Endothelial cell (in vitro differentiated cells): Measurements from ENCODE around the gene THSD4. TPM values are rescaled to one million over a fixed set of nuclear protein-coding genes. Genes with fewer than 3 reads are reported as not detected.

Source experiments
- DNase-seq: peaks from one replicate; pipeline ENCODE4 v3.0.0; 2021; ENCODE audit warnings: low spot score
- H3K27ac Mint-ChIP-seq: one replicate; pipeline ENCODE4 v1.8.0; 2021; ENCODE audit warnings: mixed read lengths, inconsistent platforms; ENCODE audit not compliant: unreplicated experiment
- H3K27me3 Mint-ChIP-seq: one replicate; pipeline ENCODE4 v1.8.0; 2021; ENCODE audit warnings: mild to moderate bottlenecking, moderate library complexity, mixed read lengths, inconsistent platforms; ENCODE audit not compliant: unreplicated experiment
- H3K36me3 Mint-ChIP-seq: one replicate; pipeline ENCODE4 v1.8.0; 2021; ENCODE audit warnings: mild to moderate bottlenecking, low read depth, mixed read lengths, inconsistent platforms; ENCODE audit not compliant: unreplicated experiment
- H3K4me1 Mint-ChIP-seq: one replicate; pipeline ENCODE4 v1.8.0; 2021; ENCODE audit warnings: mild to moderate bottlenecking, mixed read lengths, inconsistent platforms; ENCODE audit not compliant: unreplicated experiment
- H3K4me3 Mint-ChIP-seq: one replicate; pipeline ENCODE4 v1.8.0; 2021; ENCODE audit warnings: mild to moderate bottlenecking, mixed read lengths, inconsistent platforms; ENCODE audit not compliant: unreplicated experiment
- H3K9me3 Mint-ChIP-seq: one replicate; pipeline ENCODE4 v1.8.0; 2021; ENCODE audit warnings: mixed read lengths, inconsistent platforms; ENCODE audit not compliant: unreplicated experiment
- CTCF ChIP-seq: fragments of 200-600 bp; sonication (generic); IDR thresholded peaks from one replicate; pipeline ENCODE4 v1.5.0; 2021; ENCODE audit warnings: antibody characterized with exemption; ENCODE audit not compliant: unreplicated experiment
- total RNA-seq: library from RNA; stranded (reverse); fragmentation: NEBNext Ultra II Directional; extraction: Animal tissue kit (Norgen Biotek cat#: 25700); gene quantifications from one replicate; pipeline ENCODE4 v1.2.1, GENCODE V29; 2021; ENCODE audit not compliant: unreplicated experiment

Gene THSD4
- total RNA-seq, 1 donor from 2014 or later: 0.92 TPM

- no peak overlapping the region for H3K4me3 Mint-ChIP-seq
- DNase-seq: no peak
- H3K9me3 Mint-ChIP-seq: no peaks in the 10 kb centered on the region
- no peak for TF ChIP-seq CTCF
- H3K4me1 Mint-ChIP-seq: peaks cover 19% of the 10 kb centered on the region
- peaks cover 2% of the 10 kb centered on the region for H3K27me3 Mint-ChIP-seq
- no peaks in the 10 kb centered on the region for H3K36me3 Mint-ChIP-seq
- no peak overlapping the region for H3K27ac Mint-ChIP-seq
Measured at GRCh38 chr15:71632576-71633195, 517.4 kb downstream of the THSD4 start.

- no peaks in the 10 kb centered on the region for H3K36me3 Mint-ChIP-seq
- H3K27ac Mint-ChIP-seq: peak overlapping the region; percentile 48
- no peak for TF ChIP-seq CTCF
- DNase-seq: no peak
- H3K4me1 Mint-ChIP-seq: peaks cover 16% of the 10 kb centered on the region
- H3K9me3 Mint-ChIP-seq: no peaks in the 10 kb centered on the region
- H3K4me3 Mint-ChIP-seq: no peak overlapping the region
- H3K27me3 Mint-ChIP-seq: no peaks in the 10 kb centered on the region
Measured at GRCh38 chr15:71634820-71635560, 519.7 kb downstream of the THSD4 start.

- H3K9me3 Mint-ChIP-seq: no peaks in the 10 kb centered on the region
- H3K36me3 Mint-ChIP-seq: no peaks in the 10 kb centered on the region
- H3K27me3 Mint-ChIP-seq: no peaks in the 10 kb centered on the region
- H3K4me3 Mint-ChIP-seq: no peak overlapping the region
- H3K4me1 Mint-ChIP-seq: peaks cover 16% of the 10 kb centered on the region
- no peak for DNase-seq
- H3K27ac Mint-ChIP-seq: no peak overlapping the region
- TF ChIP-seq CTCF: no peak
Measured at GRCh38 chr15:71635735-71636134, 520.5 kb downstream of the THSD4 start.

- DNase-seq: no peak
- TF ChIP-seq CTCF: no peak
- Mint-ChIP-seq H3K27ac (no peak overlapping the region), H3K4me3 (no peak overlapping the region), H3K4me1 (peaks cover 16% of the 10 kb centered on the region), H3K27me3 (no peaks in the 10 kb centered on the region), H3K36me3 (no peaks in the 10 kb centered on the region), H3K9me3 (peaks cover 3% of the 10 kb centered on the region)
Measured at GRCh38 chr15:71638876-71639275, 523.6 kb downstream of the THSD4 start.

GRCh38 chr15:71639471-71639870 is 524.2 kb downstream of the THSD4 start:
- Mint-ChIP-seq H3K4me3 (no peak overlapping the region), H3K27me3 (no peaks in the 10 kb centered on the region), H3K9me3 (peaks cover 3% of the 10 kb centered on the region)

More at GRCh38 chr15:71639471-71639870, 524.2 kb downstream of the THSD4 start:
- H3K27ac Mint-ChIP-seq: no peak overlapping the region
- TF ChIP-seq CTCF: no peak
- no peaks in the 10 kb centered on the region for H3K36me3 Mint-ChIP-seq
- no peak for DNase-seq
- H3K4me1 Mint-ChIP-seq: peaks cover 13% of the 10 kb centered on the region
